ENCODE data around the gene JUN.
A peak's percentile ranks its signal among the peaks of the same experiment; 100 is the strongest.

JUN gene

GRCh38 chr1:58782178-58783089 lies 1.4 kb downstream of the JUN start:
- Histone ChIP-seq H3K27ac (ENCODE audit: low read depth, low read length) (no peak overlapping the region), H3K36me3 (ENCODE audit: insufficient read depth, low read length) (no peaks in the 10 kb centered on the region), H3K9ac (ENCODE audit: low read depth, low read length) (peak overlapping the region; percentile 67), H3K9me3 (ENCODE audit: insufficient read depth, low read depth, low read length) (no peaks in the 10 kb centered on the region), H3K4me1 (ENCODE audit: insufficient read depth, low read length) (peaks cover 16% of the 10 kb centered on the region), H3K4me3 (ENCODE audit: low read length) (peak overlapping the region; percentile 74), H3K27me3 (ENCODE audit: insufficient read depth, low read length) (peaks cover 55% of the 10 kb centered on the region)
- 1% methylated on average over 82 of the region's 82 CpGs for WGBS

- Histone ChIP-seq H3K4me1 (ENCODE audit: insufficient read depth, low read length) (peaks cover 16% of the 10 kb centered on the region), H3K9me3 (ENCODE audit: insufficient read depth, low read depth, low read length) (no peaks in the 10 kb centered on the region), H3K27ac (ENCODE audit: low read depth, low read length) (no peak overlapping the region), H3K27me3 (ENCODE audit: insufficient read depth, low read length) (peaks cover 50% of the 10 kb centered on the region), H3K36me3 (ENCODE audit: insufficient read depth, low read length) (no peaks in the 10 kb centered on the region), H3K4me3 (ENCODE audit: low read length) (peak overlapping the region; percentile 74), H3K9ac (ENCODE audit: low read depth, low read length) (peak overlapping the region; percentile 67)
- 1% methylated on average over 31 of the region's 32 CpGs for WGBS
Observed at GRCh38 chr1:58781541-58782177, 2.2 kb downstream of the JUN start.

- peak overlapping the region; percentile 74 for H3K4me3 ChIP-seq (ENCODE audit: low read length)
- H3K27ac ChIP-seq (ENCODE audit: low read depth, low read length): no peak overlapping the region
- H3K9ac ChIP-seq (ENCODE audit: low read depth, low read length): no peak overlapping the region
- H3K36me3 ChIP-seq (ENCODE audit: insufficient read depth, low read length): no peaks in the 10 kb centered on the region
- H3K9me3 ChIP-seq (ENCODE audit: insufficient read depth, low read depth, low read length): no peaks in the 10 kb centered on the region
- WGBS: no CpG with 5 or more reads among the region's 2 CpGs
- peaks cover 16% of the 10 kb centered on the region for H3K4me1 ChIP-seq (ENCODE audit: insufficient read depth, low read length)
- H3K27me3 ChIP-seq (ENCODE audit: insufficient read depth, low read length): peaks cover 44% of the 10 kb centered on the region
Observed at GRCh38 chr1:58780836-58781452, 2.9 kb downstream of the JUN start.

GRCh38 chr1:58780411-58780810 lies 3.4 kb downstream of the JUN start:
- peak overlapping the region; percentile 74; the same call in 1 of the 2 replicates for H3K4me3 ChIP-seq (ENCODE audit: low read length)

GRCh38 chr1:58779801-58780382 lies 4.0 kb downstream of the JUN start:
- H3K9me3 ChIP-seq (ENCODE audit: insufficient read depth, low read depth, low read length): no peaks in the 10 kb centered on the region
- WGBS: 79% methylated on average over 3 of the region's 4 CpGs
- peaks cover 16% of the 10 kb centered on the region for H3K4me1 ChIP-seq (ENCODE audit: insufficient read depth, low read length)
- H3K27ac ChIP-seq (ENCODE audit: low read depth, low read length): no peak overlapping the region
- H3K9ac ChIP-seq (ENCODE audit: low read depth, low read length): no peak overlapping the region
- no peak overlapping the region for H3K4me3 ChIP-seq (ENCODE audit: low read length)
- peaks cover 34% of the 10 kb centered on the region for H3K27me3 ChIP-seq (ENCODE audit: insufficient read depth, low read length)
- H3K36me3 ChIP-seq (ENCODE audit: insufficient read depth, low read length): no peaks in the 10 kb centered on the region

More at GRCh38 chr1:58780411-58780810, 3.4 kb downstream of the JUN start:
- Histone ChIP-seq H3K27ac (ENCODE audit: low read depth, low read length) (no peak overlapping the region), H3K36me3 (ENCODE audit: insufficient read depth, low read length) (no peaks in the 10 kb centered on the region), H3K27me3 (ENCODE audit: insufficient read depth, low read length) (peaks cover 39% of the 10 kb centered on the region), H3K4me1 (ENCODE audit: insufficient read depth, low read length) (peaks cover 16% of the 10 kb centered on the region), H3K9me3 (ENCODE audit: insufficient read depth, low read depth, low read length) (no peaks in the 10 kb centered on the region), H3K9ac (ENCODE audit: low read depth, low read length) (no peak overlapping the region)

- peaks cover 28% of the 10 kb centered on the region for H3K27me3 ChIP-seq (ENCODE audit: insufficient read depth, low read length)
- H3K36me3 ChIP-seq (ENCODE audit: insufficient read depth, low read length): no peaks in the 10 kb centered on the region
- WGBS: 100% methylated on average over 1 of the region's 2 CpGs
- H3K27ac ChIP-seq (ENCODE audit: low read depth, low read length): no peak overlapping the region
- no peak overlapping the region for H3K9ac ChIP-seq (ENCODE audit: low read depth, low read length)
- peaks cover 16% of the 10 kb centered on the region for H3K4me1 ChIP-seq (ENCODE audit: insufficient read depth, low read length)
- no peak overlapping the region for H3K4me3 ChIP-seq (ENCODE audit: low read length)
- no peaks in the 10 kb centered on the region for H3K9me3 ChIP-seq (ENCODE audit: insufficient read depth, low read depth, low read length)
Observed at GRCh38 chr1:58779059-58779754, 4.6 kb downstream of the JUN start.

- Histone ChIP-seq H3K9ac (ENCODE audit: low read depth, low read length) (no peak overlapping the region), H3K36me3 (ENCODE audit: insufficient read depth, low read length) (no peaks in the 10 kb centered on the region), H3K27me3 (ENCODE audit: insufficient read depth, low read length) (peaks cover 28% of the 10 kb centered on the region), H3K27ac (ENCODE audit: low read depth, low read length) (no peak overlapping the region), H3K4me1 (ENCODE audit: insufficient read depth, low read length) (peaks cover 16% of the 10 kb centered on the region), H3K4me3 (ENCODE audit: low read length) (no peak overlapping the region), H3K9me3 (ENCODE audit: insufficient read depth, low read depth, low read length) (no peaks in the 10 kb centered on the region)
- WGBS: 97% methylated on average over 2 of the region's 3 CpGs
Observed at GRCh38 chr1:58778385-58779000, 5.4 kb downstream of the JUN start.

GRCh38 chr1:58774027-58774426 lies 9.8 kb downstream of the JUN start:
- no peaks in the 10 kb centered on the region for H3K36me3 ChIP-seq (ENCODE audit: insufficient read depth, low read length)
- no peaks in the 10 kb centered on the region for H3K27me3 ChIP-seq (ENCODE audit: insufficient read depth, low read length)
- WGBS: 92% methylated on average over 1 of the region's 1 CpG
- no peaks in the 10 kb centered on the region for H3K4me1 ChIP-seq (ENCODE audit: insufficient read depth, low read length)
- H3K9me3 ChIP-seq (ENCODE audit: insufficient read depth, low read depth, low read length): no peaks in the 10 kb centered on the region
- no peak overlapping the region for H3K4me3 ChIP-seq (ENCODE audit: low read length)
- no peak overlapping the region for H3K27ac ChIP-seq (ENCODE audit: low read depth, low read length)
- H3K9ac ChIP-seq (ENCODE audit: low read depth, low read length): no peak overlapping the region

GRCh38 chr1:58773406-58773840 lies 10.4 kb downstream of the JUN start:
- H3K36me3 ChIP-seq (ENCODE audit: insufficient read depth, low read length): no peaks in the 10 kb centered on the region
- H3K4me1 ChIP-seq (ENCODE audit: insufficient read depth, low read length): no peaks in the 10 kb centered on the region
- no peak overlapping the region for H3K27ac ChIP-seq (ENCODE audit: low read depth, low read length)
- H3K9me3 ChIP-seq (ENCODE audit: insufficient read depth, low read depth, low read length): no peaks in the 10 kb centered on the region
- H3K27me3 ChIP-seq (ENCODE audit: insufficient read depth, low read length): no peaks in the 10 kb centered on the region
- WGBS: 81% methylated on average over 3 of the region's 3 CpGs
- no peak overlapping the region for H3K9ac ChIP-seq (ENCODE audit: low read depth, low read length)
- H3K4me3 ChIP-seq (ENCODE audit: low read length): no peak overlapping the region

GRCh38 chr1:58769809-58770320 lies 14.0 kb downstream of the JUN start:
- Histone ChIP-seq H3K27me3 (ENCODE audit: insufficient read depth, low read length) (no peaks in the 10 kb centered on the region), H3K27ac (ENCODE audit: low read depth, low read length) (no peak overlapping the region), H3K9ac (ENCODE audit: low read depth, low read length) (no peak overlapping the region), H3K4me1 (ENCODE audit: insufficient read depth, low read length) (no peaks in the 10 kb centered on the region), H3K4me3 (ENCODE audit: low read length) (no peak overlapping the region), H3K36me3 (ENCODE audit: insufficient read depth, low read length) (no peaks in the 10 kb centered on the region), H3K9me3 (ENCODE audit: insufficient read depth, low read depth, low read length) (no peaks in the 10 kb centered on the region)
- 91% methylated on average over 9 of the region's 9 CpGs for WGBS
